DND-41 (cell line): Measurements from ENCODE around the gene VPS16.

ENCODE experiments used
- EZH2 ChIP-seq: IDR thresholded peaks from 3 replicates; pipeline ENCODE4 v1.6.1; 2012; ENCODE audit warnings: borderline replicate concordance, low read depth, mild to moderate bottlenecking, moderate library complexity, low read length, inconsistent platforms; ENCODE audit not compliant: severe bottlenecking
- TF ChIP-seq, protein P1 (sequence below): IDR thresholded peaks from 2 replicates; pipeline ENCODE4 v1.5.1; 2012; ENCODE audit warnings: borderline replicate concordance, low read length, moderate library complexity, mild to moderate bottlenecking; ENCODE audit not compliant: poor library complexity, severe bottlenecking; ENCODE audit errors: extremely low read depth

DNA sequence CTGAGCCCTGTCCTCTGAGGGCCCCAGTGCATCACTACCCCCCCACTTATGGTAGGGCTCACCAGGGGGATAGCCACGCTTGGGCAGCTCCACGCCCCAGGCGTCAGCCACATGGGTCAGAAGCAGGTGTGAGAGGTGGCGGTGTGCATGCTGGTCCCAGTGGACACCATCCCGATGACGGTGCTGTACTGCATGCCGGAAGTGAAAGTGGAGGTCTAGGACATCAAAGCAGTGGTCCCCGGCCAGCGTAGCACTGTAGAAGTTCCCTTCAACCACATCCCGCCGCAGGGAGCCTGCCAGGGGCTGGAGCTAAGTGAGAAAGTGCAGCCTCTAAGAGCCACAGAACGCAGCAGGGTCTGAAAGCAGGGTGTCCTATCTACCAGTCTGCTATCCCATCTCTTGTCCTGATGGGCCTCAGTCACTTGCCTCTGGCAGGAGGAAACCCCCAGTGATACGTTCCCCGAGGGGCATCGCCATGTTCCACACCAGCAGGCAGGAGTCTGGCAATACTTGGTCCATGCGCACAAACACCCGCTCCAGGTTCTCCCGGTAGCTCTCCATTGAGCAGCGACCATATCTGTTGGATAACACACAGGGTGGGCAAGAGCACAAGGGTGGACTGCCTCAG, 2.3 kb upstream of the VPS16 start:
- TF ChIP-seq EZH2: no peak
- TF ChIP-seq, protein P1, sequence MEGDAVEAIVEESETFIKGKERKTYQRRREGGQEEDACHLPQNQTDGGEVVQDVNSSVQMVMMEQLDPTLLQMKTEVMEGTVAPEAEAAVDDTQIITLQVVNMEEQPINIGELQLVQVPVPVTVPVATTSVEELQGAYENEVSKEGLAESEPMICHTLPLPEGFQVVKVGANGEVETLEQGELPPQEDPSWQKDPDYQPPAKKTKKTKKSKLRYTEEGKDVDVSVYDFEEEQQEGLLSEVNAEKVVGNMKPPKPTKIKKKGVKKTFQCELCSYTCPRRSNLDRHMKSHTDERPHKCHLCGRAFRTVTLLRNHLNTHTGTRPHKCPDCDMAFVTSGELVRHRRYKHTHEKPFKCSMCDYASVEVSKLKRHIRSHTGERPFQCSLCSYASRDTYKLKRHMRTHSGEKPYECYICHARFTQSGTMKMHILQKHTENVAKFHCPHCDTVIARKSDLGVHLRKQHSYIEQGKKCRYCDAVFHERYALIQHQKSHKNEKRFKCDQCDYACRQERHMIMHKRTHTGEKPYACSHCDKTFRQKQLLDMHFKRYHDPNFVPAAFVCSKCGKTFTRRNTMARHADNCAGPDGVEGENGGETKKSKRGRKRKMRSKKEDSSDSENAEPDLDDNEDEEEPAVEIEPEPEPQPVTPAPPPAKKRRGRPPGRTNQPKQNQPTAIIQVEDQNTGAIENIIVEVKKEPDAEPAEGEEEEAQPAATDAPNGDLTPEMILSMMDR: no peak
